ENCODE data around the gene MYL3.

Gene MYL3

GRCh38 chr3:46865031-46865507 is 1.8 kb upstream of the MYL3 start:
- no peak for DNase-seq (ENCODE audit: low spot score)

GRCh38 chr3:46864061-46864881 is 1.0 kb upstream of the MYL3 start:
- DNase-seq (ENCODE audit: low spot score): no peak

DNA sequence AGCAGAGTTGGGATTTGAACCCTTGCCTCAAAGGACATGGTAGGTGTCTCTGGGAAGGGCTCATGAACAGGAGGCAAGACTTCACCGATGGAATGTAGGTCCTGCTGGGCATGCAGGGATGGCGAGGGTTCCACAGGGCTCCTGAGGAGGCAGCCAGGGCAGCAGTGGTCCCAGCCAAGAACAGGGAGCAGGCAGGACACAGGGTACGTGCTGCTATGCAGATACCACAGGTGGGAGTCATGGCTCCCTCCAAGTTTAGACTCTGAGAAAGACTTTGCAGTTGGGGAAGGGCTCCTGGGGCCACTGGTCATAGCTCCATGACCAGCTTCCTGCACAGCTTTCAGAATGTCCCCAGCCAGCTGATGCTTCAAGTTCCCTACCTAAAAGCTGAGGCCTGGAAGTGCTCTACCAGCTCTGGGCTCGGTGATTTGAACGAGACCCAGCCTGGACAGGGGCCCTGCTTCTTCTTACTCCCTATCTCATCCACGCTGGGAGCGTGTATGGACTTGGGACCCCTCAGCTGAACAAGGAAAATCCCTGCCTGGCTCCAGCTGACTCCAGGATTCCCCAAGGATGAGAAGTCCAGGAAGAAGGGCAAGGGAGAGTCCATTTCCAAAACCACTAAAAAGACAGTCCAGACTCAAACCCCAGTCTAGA is 747 bp downstream of the MYL3 start:
- DNase-seq (ENCODE audit: low spot score): no peak

- DNase-seq (ENCODE audit: low spot score): no peak
These were observed 1.5 kb downstream of the MYL3 start for GRCh38 chr3:46861605-46862368.

- DNase-seq (ENCODE audit: low spot score): no peak
These were observed 2.2 kb downstream of the MYL3 start for GRCh38 chr3:46860810-46861604.

DNA sequence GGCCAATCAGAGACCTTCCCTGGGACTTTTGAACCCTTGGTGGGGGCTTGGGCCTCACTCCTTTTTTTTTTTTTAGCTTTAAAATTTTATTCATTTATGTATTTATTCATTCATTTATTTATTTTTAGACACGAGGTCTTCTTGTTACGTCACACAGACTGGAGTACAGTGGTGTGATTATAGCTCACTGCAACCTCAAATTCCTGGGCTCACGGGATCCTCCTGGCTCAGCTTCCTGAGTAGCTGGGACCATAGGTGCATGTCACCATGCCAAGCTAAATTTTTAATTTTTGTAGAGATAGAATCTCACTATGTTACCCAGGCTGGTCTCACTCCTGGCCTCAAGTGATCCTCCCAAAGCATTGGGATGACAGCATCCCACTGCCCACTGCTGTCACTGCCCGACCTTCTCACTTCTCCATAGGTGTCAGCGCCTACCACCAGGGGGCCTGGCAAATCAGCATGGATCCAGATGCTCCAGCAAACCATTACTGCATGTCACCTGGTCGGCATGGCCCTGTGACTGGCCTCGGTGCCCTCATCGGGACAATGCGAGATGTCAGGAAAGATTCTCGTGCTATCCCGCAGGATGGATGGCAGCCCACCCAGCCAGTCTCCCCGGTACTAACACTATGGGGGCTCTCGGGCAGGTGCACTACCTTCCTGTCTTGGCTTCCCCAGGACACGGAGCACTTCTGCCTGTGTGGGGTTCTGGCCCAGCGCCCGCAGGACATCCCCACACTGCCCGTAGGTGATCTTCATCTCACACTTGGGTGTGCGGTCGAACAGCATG is 3.0 kb downstream of the MYL3 start:
- no peak for DNase-seq (ENCODE audit: low spot score)

GRCh38 chr3:46859001-46859710 is 4.1 kb downstream of the MYL3 start:
- no peak for DNase-seq (ENCODE audit: low spot score)

DNA sequence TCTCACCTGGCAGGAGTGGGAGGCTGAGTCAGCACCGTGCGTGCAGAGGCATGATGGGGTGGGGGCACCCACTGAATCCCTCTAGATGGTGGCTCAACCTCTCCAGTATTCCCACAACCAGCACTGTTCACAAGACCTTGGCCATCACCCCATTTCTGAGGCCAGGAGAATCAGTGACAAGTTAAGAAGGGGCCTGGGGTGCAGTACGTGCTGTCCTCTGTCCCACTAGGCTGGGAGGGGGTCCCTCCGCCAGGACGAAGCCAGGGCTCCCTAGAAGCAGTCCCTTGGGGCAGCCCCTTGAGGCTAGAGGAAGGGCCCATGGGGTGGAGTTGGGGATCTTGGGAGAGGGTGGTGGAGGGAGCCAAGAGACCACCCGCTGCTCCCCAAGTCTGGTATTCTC is 4.8 kb downstream of the MYL3 start:
- DNase-seq (ENCODE audit: low spot score): no peak

DNA sequence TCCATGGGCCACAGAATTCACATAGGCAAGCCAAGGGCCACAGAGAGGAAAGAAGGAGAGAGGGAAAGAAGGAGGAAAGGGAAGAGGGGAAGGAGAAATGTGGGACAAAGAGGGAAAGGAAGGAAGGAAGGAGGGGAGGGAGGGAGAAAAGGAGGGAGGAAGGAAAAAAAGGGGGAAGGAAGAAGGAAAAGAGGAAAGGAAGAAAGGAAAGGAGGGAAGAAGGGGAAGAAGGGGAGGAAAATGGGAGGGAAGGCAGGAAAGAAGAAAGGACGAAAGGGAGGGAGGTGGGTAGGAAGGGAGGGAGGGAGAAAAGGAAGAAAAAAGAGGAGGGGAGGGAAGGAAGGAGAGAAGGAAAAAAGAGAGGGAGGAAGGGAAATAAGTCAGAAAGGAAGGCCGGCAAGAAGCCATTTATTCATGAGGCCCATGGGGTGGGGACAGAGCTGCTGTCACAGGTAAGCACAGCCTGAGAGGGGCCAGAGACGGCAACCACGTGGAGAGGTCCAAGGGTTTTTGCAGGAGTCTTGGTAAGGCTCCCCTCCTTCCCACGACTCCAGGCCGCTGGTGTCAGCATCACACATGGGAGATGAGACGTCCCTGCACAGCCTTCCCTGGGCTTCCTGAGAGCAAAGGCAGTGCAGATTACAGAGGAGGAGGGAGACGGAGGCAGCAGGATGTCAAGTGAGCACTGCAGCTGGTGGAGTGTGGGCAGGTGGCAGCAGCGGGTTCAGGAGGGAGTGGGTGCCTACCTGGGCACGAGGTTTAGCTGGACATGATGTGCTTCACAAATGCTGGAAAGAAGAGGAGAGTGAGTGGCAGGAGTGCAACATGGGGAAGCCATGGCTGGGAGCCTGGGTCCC is 5.5 kb downstream of the MYL3 start:
- no peak for DNase-seq (ENCODE audit: low spot score)

- DNase-seq (ENCODE audit: low spot score): no peak
These were observed 6.4 kb downstream of the MYL3 start for GRCh38 chr3:46856576-46857471.

- DNase-seq (ENCODE audit: low spot score): no peak
These were observed 8.7 kb downstream of the MYL3 start for GRCh38 chr3:46854555-46854991.

DNA sequence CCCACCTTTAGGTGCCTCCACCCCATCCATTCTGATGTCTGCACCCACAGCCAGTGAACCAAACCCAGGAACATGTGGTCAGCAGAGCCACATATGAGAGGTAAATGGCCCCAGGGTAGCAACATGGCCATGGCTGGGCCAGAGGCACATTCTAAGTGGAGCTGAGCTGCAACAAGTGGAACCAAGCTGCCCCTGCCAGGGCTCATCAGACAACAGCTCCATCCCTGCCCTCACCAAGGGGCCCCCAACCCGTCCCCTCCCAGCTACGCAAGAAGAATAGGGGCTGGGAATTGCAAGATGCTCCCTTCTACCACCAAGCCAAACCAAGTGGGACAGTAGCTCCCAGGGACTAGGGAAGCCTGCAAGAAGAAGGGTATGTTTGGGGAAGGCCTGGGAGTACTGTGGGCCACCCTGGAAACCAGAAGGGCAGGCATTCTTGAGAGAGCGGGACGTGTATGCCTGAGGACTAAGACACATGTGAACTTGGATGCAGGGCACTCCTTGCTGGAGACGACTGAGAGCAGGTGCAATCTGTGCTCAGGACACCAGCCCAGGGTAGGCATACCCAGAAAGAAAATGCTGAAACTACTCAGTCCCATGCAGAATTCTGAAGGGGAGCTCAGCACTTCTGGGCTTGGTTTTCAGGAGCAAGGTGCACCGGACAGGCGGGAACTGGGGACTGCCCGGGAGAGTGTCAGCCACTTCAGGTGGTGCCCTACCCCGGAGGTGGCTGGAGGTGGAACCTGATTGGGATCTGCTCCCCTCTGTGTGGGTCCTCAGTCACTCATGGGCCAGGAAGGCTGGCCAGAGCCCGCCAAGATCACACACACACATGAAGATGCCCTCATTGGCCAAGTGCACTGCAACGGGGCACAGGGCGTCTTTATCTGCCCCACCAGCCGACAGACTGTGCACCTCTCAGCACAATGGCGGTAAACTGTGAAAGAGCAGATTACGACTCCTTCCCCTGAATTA is 9.5 kb downstream of the MYL3 start:
- DNase-seq (ENCODE audit: low spot score): no peak

GRCh38 chr3:46852839-46853355 is 10.3 kb downstream of the MYL3 start:
- DNase-seq (ENCODE audit: low spot score): no peak

DNA sequence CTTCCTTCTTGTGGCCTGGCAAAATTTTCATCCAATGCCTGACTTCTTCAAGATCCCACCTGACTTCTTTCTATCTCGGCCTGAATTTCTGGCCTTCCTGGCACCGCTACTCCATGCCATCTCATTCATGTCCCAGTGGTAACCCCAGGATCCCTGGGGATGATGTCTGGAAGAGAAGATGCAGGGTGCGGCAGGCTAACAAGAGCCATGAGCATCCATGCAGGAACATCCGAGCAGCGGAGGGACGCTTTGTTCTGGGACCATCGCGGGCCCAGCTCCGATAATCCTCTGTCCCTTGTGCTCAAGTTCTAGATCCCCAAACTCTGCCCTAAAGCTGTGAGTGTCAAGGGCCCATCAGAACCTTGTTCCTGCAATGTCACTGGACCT is 10.9 kb downstream of the MYL3 start:
- DNase-seq (ENCODE audit: low spot score): no peak

DNA sequence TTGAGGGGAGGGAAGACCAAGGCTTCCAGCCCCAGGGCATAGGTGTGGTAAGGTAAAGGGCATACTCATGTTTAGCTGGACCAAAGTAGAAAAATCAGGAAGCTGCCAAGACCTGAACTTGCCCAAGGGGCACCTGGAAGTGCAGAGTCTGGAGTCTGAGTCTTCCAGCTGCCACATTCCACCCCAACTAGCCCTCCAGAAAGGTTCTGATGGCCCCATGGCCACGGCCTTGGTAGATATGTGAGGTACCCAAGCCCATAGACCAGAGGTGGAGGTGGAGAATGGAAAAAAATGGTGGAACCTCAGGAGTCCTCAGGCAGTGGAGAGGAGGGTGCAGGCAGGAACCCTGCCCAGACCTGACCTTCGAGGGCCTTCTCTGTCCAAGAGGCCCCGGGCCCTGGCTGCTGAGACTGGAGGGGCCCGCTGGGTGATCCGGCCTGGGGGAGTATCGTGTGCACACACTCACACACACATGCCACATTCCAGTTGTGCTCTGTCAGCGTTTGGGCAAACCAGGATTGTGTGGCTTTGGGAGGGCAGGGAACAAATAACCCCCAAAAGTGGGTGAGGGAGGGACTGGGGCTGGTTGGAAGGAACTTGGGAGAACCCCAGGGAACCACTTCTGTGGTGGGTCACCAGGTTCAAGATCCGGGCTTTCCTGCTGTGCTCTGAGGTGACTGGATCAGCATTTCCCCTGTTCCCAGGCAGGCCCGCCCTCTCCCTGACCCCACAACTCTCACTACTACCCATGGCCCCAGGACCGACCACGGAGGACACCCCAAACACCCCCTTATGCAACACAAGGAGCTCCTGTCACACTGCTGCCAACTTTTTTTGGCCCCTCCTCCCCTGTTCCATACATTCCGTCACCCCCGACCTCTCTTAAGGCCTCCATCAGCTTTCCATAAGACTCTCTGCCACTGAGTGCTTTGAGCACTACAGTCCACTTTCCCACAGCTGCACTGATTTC is 11.6 kb downstream of the MYL3 start:
- DNase-seq (ENCODE audit: low spot score): no peak

DNA sequence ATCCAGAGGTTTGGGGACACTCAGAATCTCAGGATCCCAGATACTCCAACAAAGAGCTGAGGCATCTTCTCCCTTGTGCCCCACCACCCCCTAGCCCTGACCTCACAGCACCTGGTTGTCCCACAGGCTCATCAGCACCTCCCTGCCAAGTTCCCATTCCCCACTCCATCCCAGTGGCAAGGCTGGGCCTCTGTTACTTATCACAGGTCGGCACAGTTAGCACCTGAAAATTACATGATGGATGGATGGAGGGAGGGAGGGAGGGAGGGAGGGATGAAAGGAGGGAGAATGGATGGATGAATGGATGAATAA is 12.8 kb downstream of the MYL3 start:
- DNase-seq (ENCODE audit: low spot score): no peak

All from pons (tissue), 1 donor.